GM23338 (cell line): ENCODE data around the gene SPEM2. TPM values are rescaled to one million over a fixed set of nuclear protein-coding genes. Genes with fewer than 3 reads are reported as not detected.

Source experiments
- ATAC-seq: fragments of 200-7000 bp; cut with Tn5 transposase; 3 replicates; pipeline ENCODE4 v1.9.1; 2020
- DNase-seq: peaks from one replicate; pipeline ENCODE4 v3.0.0-alpha.2; 2015; ENCODE audit warnings: low spot score
- H2AFZ ChIP-seq: fragments of 200-600 bp; sonication (generic); 2 replicates; pipeline ENCODE4 v1.8.0; 2016; ENCODE audit warnings: antibody characterized with exemption, mild to moderate bottlenecking, moderate library complexity
- H3F3A ChIP-seq: fragments of 200-600 bp; sonication (generic); replicated peaks from 2 replicates; pipeline ENCODE4 v1.8.0; 2017; ENCODE audit warnings: antibody characterized with exemption, mixed run types, low read depth
- H3K27ac ChIP-seq: fragments of 200-600 bp; sonication (generic); 2 replicates; pipeline ENCODE4 v1.6.1; 2016; ENCODE audit warnings: low read depth
- H3K27me3 ChIP-seq: fragments of 200-600 bp; sonication (generic); 2 replicates; pipeline ENCODE4 v1.8.0; 2016; ENCODE audit warnings: mild to moderate bottlenecking, mixed run types, moderate library complexity; ENCODE audit not compliant: insufficient read depth
- H3K36me3 ChIP-seq: fragments of 200-600 bp; sonication (generic); 2 replicates; pipeline ENCODE4 v1.8.0; 2016; ENCODE audit warnings: mild to moderate bottlenecking; ENCODE audit not compliant: insufficient read depth
- H3K4me1 ChIP-seq: fragments of 200-600 bp; sonication (generic); 2 replicates; pipeline ENCODE4 v1.8.0; 2016; ENCODE audit warnings: mild to moderate bottlenecking, moderate library complexity; ENCODE audit not compliant: insufficient read depth
- H3K4me2 ChIP-seq: fragments of 200-600 bp; sonication (generic); 2 replicates; pipeline ENCODE4 v1.7.1; 2017; ENCODE audit warnings: mixed run types
- H3K4me3 ChIP-seq: fragments of 200-600 bp; sonication (generic); 2 replicates; pipeline ENCODE4 v1.6.1; 2016; ENCODE audit warnings: mixed run types
- H3K79me2 ChIP-seq: fragments of 200-600 bp; sonication (generic); replicated peaks from 2 replicates; pipeline ENCODE4 v1.8.0; 2017; ENCODE audit warnings: mild to moderate bottlenecking; ENCODE audit not compliant: insufficient read depth
- H3K9me2 ChIP-seq: fragments of 200-600 bp; sonication (generic); 2 replicates; pipeline ENCODE4 v1.8.0; 2017; ENCODE audit not compliant: insufficient read depth
- H4K20me1 ChIP-seq: fragments of 200-600 bp; sonication (generic); replicated peaks from 2 replicates; pipeline ENCODE4 v1.8.0; 2017; ENCODE audit warnings: mild to moderate bottlenecking; ENCODE audit not compliant: insufficient read depth
- H3K27ac Mint-ChIP-seq: 2 replicates; pipeline ENCODE4 v1.8.0; 2020; ENCODE audit warnings: inconsistent platforms, mild to moderate bottlenecking, moderate library complexity, mixed read lengths
- H3K27me3 Mint-ChIP-seq: 3 replicates; pipeline ENCODE4 v1.8.0; 2022; ENCODE audit warnings: low read depth, mild to moderate bottlenecking, moderate library complexity, mixed read lengths, inconsistent platforms; ENCODE audit not compliant: insufficient read depth, poor library complexity
- H3K36me3 Mint-ChIP-seq: 3 replicates; pipeline ENCODE4 v1.8.0; 2021; ENCODE audit warnings: low read depth, mild to moderate bottlenecking, inconsistent platforms, moderate library complexity, mixed read lengths
- H3K4me1 Mint-ChIP-seq: 3 replicates; pipeline ENCODE4 v1.8.0; 2020; ENCODE audit warnings: mild to moderate bottlenecking, inconsistent platforms, mixed read lengths
- H3K4me3 Mint-ChIP-seq: 3 replicates; pipeline ENCODE4 v1.8.0; 2021; ENCODE audit warnings: moderate library complexity, mild to moderate bottlenecking, inconsistent platforms, mixed read lengths
- H3K9me3 Mint-ChIP-seq: 3 replicates; pipeline ENCODE4 v1.8.0; 2020; ENCODE audit warnings: moderate library complexity, mild to moderate bottlenecking, inconsistent platforms, mixed read lengths
- ETS1 ChIP-seq: IDR thresholded peaks from 2 replicates; pipeline ENCODE4 v1.6.1; 2016; ENCODE audit warnings: antibody characterized with exemption
- NANOG ChIP-seq: IDR thresholded peaks from 2 replicates; pipeline ENCODE4 v1.6.1; 2016; ENCODE audit warnings: antibody characterized with exemption, borderline replicate concordance
- REST ChIP-seq: IDR thresholded peaks from one replicate; pipeline ENCODE4 v1.6.1; 2018; ENCODE audit warnings: antibody characterized with exemption; ENCODE audit not compliant: unreplicated experiment
- ZNF331 ChIP-seq: fragments of 250-450 bp; sonication (Bioruptor Pico); IDR thresholded peaks from 2 replicates; pipeline ENCODE4 v1.5.0; 2020; ENCODE audit warnings: low read depth, mild to moderate bottlenecking, moderate library complexity
- polyA plus RNA-seq: library from polyadenylated mRNA; unstranded; fragments of >200 nt; fragmentation: Nextera tagmentation; extraction: Ambion mirVana; gene quantifications from 2 replicates; pipeline ENCODE4 v1.2.1, GENCODE V29; 2016
- total RNA-seq: library from RNA; depleted of rRNA; stranded (reverse); fragments of >200 nt; shearing (Covaris generic); gene quantifications from 2 replicates; pipeline ENCODE4 v1.2.3, GENCODE V29; 2014
- TF ChIP-seq, protein P1 (sequence below): fragments of 250-450 bp; sonication (Bioruptor Pico); IDR thresholded peaks from 2 replicates; pipeline ENCODE4 v1.5.0; 2020; ENCODE audit warnings: mild to moderate bottlenecking, moderate library complexity

Gene SPEM2
- total and polyA plus RNA-seq, 2 experiments from 2014 or later = not detected

DNA sequence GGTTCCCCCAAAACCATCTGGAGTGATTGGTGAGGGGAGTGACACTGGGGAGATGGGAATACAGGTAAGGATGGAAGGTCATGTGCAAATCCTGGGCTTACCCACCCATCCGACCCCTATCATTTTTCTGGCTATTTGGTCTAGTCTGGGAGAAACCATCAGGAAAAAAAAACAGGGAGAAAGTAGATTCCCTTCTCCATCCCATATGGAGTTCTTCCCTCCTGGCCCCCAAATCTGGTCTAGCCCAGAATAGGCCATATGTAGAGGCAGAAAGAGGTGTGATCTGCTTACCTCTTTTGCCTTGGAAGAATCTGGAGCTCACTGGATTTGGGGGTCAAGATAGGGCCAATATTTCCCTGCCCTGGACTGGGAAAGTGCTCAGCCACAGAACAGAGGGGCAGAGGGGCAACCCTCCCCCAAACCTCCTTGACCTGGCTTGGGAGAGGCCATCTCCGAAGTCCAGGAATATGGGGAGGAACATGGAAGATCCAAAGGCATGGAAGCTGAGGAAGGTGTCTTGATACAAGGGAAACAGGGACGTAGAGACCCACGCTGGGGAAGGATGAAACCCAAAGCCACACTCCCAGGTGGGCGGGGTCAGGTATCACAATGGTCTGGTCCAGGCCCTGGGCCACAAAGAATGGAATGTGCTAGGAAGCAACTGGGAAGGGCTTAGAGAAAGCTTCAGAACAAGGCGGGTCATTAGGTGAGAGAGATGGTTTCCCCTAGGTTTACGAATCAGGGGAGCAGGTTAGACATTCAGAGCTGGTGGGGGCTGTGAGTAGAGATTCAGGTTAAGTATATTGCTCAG lies 35.6 kb downstream of the SPEM2 start:
- no peaks in the 10 kb centered on the region; the same call in 2 of the 3 replicates for H3K9me3 Mint-ChIP-seq
- peak overlapping the region; percentile 22; the same call in 2 of the 3 replicates for H3K4me3 Mint-ChIP-seq
- Histone ChIP-seq H3K9me2 (peaks cover 4% of the 10 kb centered on the region; the same call in 1 of the 2 replicates), H3K36me3 (no peaks in the 10 kb centered on the region), H3K27me3 (no peaks in the 10 kb centered on the region), H3K27ac (0 out of 2 replicates have a peak overlapping the region, but pooled peaks have one; percentile 53), H2AFZ (no peak overlapping the region), H3K79me2 (no peaks in the 10 kb centered on the region), H3K4me2 (0 out of 2 replicates have a peak overlapping the region, but pooled peaks have one; percentile 30), H3K4me3 (no peak overlapping the region), H3K4me1 (peaks cover 11% of the 10 kb centered on the region; the same call in 1 of the 2 replicates), H4K20me1 (no peaks in the 10 kb centered on the region), H3F3A (0 out of 2 replicates have a peak, but pooled peaks cover 10% of the 10 kb centered on the region)
- DNase-seq (peak; percentile 88), ATAC-seq (peak; percentile 85)
- no peak for TF ChIP-seq REST
- no peak for TF ChIP-seq ETS1
- no peak for TF ChIP-seq NANOG
- H3K27me3 Mint-ChIP-seq = peaks cover 20% of the 10 kb centered on the region
- peaks cover 14% of the 10 kb centered on the region; the same call in 2 of the 3 replicates for H3K36me3 Mint-ChIP-seq
- peak overlapping the region; percentile 11; the same call in 1 of the 2 replicates for H3K27ac Mint-ChIP-seq
- peaks cover 19% of the 10 kb centered on the region for H3K4me1 Mint-ChIP-seq

- Histone ChIP-seq H3K9me2 (peaks cover 4% of the 10 kb centered on the region; the same call in 1 of the 2 replicates), H3K4me1 (peaks cover 15% of the 10 kb centered on the region; the same call in 1 of the 2 replicates), H4K20me1 (no peaks in the 10 kb centered on the region), H3K36me3 (no peaks in the 10 kb centered on the region), H3K27me3 (no peaks in the 10 kb centered on the region), H3K27ac (no peak overlapping the region), H2AFZ (no peak overlapping the region), H3F3A (0 out of 2 replicates have a peak, but pooled peaks cover 5% of the 10 kb centered on the region), H3K4me3 (no peak overlapping the region), H3K4me2 (no peak overlapping the region), H3K79me2 (no peaks in the 10 kb centered on the region)
- Mint-ChIP-seq H3K36me3 (peaks cover 11% of the 10 kb centered on the region), H3K9me3 (no peaks in the 10 kb centered on the region), H3K4me3 (no peak overlapping the region), H3K27ac (no peak overlapping the region), H3K4me1 (peaks cover 22% of the 10 kb centered on the region), H3K27me3 (peaks cover 17% of the 10 kb centered on the region)
- no peak for ATAC-seq
- no peak for DNase-seq
- TF ChIP-seq, protein P1, sequence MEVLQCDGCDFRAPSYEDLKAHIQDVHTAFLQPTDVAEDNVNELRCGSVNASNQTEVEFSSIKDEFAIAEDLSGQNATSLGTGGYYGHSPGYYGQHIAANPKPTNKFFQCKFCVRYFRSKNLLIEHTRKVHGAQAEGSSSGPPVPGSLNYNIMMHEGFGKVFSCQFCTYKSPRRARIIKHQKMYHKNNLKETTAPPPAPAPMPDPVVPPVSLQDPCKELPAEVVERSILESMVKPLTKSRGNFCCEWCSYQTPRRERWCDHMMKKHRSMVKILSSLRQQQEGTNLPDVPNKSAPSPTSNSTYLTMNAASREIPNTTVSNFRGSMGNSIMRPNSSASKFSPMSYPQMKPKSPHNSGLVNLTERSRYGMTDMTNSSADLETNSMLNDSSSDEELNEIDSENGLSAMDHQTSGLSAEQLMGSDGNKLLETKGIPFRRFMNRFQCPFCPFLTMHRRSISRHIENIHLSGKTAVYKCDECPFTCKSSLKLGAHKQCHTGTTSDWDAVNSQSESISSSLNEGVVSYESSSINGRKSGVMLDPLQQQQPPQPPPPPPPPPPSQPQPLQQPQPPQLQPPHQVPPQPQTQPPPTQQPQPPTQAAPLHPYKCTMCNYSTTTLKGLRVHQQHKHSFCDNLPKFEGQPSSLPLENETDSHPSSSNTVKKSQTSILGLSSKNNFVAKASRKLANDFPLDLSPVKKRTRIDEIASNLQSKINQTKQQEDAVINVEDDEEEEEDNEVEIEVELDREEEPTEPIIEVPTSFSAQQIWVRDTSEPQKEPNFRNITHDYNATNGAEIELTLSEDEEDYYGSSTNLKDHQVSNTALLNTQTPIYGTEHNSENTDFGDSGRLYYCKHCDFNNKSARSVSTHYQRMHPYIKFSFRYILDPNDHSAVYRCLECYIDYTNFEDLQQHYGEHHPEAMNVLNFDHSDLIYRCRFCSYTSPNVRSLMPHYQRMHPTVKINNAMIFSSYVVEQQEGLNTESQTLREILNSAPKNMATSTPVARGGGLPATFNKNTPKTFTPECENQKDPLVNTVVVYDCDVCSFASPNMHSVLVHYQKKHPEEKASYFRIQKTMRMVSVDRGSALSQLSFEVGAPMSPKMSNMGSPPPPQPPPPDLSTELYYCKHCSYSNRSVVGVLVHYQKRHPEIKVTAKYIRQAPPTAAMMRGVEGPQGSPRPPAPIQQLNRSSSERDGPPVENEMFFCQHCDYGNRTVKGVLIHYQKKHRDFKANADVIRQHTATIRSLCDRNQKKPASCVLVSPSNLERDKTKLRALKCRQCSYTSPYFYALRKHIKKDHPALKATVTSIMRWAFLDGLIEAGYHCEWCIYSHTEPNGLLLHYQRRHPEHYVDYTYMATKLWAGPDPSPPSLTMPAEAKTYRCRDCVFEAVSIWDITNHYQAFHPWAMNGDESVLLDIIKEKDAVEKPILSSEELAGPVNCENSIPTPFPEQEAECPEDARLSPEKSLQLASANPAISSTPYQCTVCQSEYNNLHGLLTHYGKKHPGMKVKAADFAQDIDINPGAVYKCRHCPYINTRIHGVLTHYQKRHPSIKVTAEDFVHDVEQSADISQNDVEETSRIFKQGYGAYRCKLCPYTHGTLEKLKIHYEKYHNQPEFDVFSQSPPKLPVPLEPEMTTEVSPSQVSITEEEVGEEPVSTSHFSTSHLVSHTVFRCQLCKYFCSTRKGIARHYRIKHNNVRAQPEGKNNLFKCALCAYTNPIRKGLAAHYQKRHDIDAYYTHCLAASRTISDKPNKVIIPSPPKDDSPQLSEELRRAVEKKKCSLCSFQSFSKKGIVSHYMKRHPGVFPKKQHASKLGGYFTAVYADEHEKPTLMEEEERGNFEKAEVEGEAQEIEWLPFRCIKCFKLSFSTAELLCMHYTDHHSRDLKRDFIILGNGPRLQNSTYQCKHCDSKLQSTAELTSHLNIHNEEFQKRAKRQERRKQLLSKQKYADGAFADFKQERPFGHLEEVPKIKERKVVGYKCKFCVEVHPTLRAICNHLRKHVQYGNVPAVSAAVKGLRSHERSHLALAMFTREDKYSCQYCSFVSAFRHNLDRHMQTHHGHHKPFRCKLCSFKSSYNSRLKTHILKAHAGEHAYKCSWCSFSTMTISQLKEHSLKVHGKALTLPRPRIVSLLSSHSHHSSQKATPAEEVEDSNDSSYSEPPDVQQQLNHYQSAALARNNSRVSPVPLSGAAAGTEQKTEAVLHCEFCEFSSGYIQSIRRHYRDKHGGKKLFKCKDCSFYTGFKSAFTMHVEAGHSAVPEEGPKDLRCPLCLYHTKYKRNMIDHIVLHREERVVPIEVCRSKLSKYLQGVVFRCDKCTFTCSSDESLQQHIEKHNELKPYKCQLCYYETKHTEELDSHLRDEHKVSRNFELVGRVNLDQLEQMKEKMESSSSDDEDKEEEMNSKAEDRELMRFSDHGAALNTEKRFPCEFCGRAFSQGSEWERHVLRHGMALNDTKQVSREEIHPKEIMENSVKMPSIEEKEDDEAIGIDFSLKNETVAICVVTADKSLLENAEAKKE (CRISPR knock-in tag) = no peak
- no peak for TF ChIP-seq ZNF331 (CRISPR knock-in tag)
Observed at GRCh38 chr17:7462474-7463371, 37.3 kb downstream of the SPEM2 start.
